OCI-LY7 (cell line): Measurements from ENCODE around the gene FDX2. TPM values are rescaled to one million over a fixed set of nuclear protein-coding genes. Genes with fewer than 3 reads are reported as not detected.

ENCODE experiments used
- BruUV-seq: library from RNA; stranded (reverse); fragments of 400-500 nt; replicated peaks from 2 replicates; lab custom pipeline; 2021; lab: Mats Ljungman, UMichigan
- CTCF ChIA-PET: fragments of 300-600 bp; sonication (Branson Sonifier 250); formaldehyde crosslinking; loops from one replicate; lab custom pipeline; 2022; ENCODE audit warnings: antibody characterized with exemption; ENCODE audit not compliant: unreplicated experiment; lab: Charles Lee
- POLR2A ChIA-PET: fragments of 300-600 bp; sonication (Branson Sonifier 250); formaldehyde crosslinking; loops from one replicate; lab custom pipeline; 2022; ENCODE audit warnings: antibody characterized with exemption; lab: Charles Lee
- DNase-seq: peaks from one replicate; pipeline ENCODE4 v3.0.0-alpha.2; 2015; ENCODE audit warnings: low spot score
- H2AFZ ChIP-seq: fragments of 200-600 bp; sonication (generic), shearing (Covaris generic); 2 replicates; pipeline ENCODE4 v1.6.1; 2014; ENCODE audit warnings: mild to moderate bottlenecking, antibody characterized with exemption, low read length, moderate library complexity
- H3K27ac ChIP-seq: fragments of 200-600 bp; sonication (generic); 2 replicates; pipeline ENCODE4 v1.5.1; 2014; ENCODE audit warnings: mixed run types, low read depth, mild to moderate bottlenecking, moderate library complexity, low read length, inconsistent platforms; ENCODE audit not compliant: poor library complexity, severe bottlenecking
- H3K36me3 ChIP-seq: fragments of 200-600 bp; sonication (generic); 2 replicates; pipeline ENCODE4 v1.6.1; 2014; ENCODE audit warnings: mild to moderate bottlenecking, antibody characterized with exemption, low read length, moderate library complexity, mixed read lengths; ENCODE audit not compliant: insufficient read depth
- H3K4me1 ChIP-seq: fragments of 200-600 bp; sonication (generic); 2 replicates; pipeline ENCODE4 v1.5.1; 2014; ENCODE audit warnings: mild to moderate bottlenecking, low read length; ENCODE audit not compliant: insufficient read depth, poor library complexity, severe bottlenecking
- H3K4me2 ChIP-seq: fragments of 200-600 bp; sonication (generic); 2 replicates; pipeline ENCODE4 v1.6.1; 2014; ENCODE audit warnings: mild to moderate bottlenecking, low read length
- H3K4me3 ChIP-seq: fragments of 200-600 bp; sonication (generic); 2 replicates; pipeline ENCODE4 v1.5.1; 2014; ENCODE audit warnings: mild to moderate bottlenecking, low read depth, low read length; ENCODE audit not compliant: poor library complexity, severe bottlenecking
- H3K79me2 ChIP-seq: fragments of 200-600 bp; sonication (generic); 2 replicates; pipeline ENCODE4 v1.6.1; 2016; ENCODE audit warnings: low read depth, mild to moderate bottlenecking, low read length, moderate library complexity, mixed read lengths; ENCODE audit not compliant: insufficient read depth
- H3K9me2 ChIP-seq: fragments of 200-600 bp; sonication (generic); 2 replicates; pipeline ENCODE4 v1.6.1; 2016; ENCODE audit warnings: mild to moderate bottlenecking, low read length, mixed read lengths; ENCODE audit not compliant: insufficient read depth
- H3K9me3 ChIP-seq: fragments of 200-600 bp; sonication (generic); 2 replicates; pipeline ENCODE4 v1.6.1; 2014; ENCODE audit warnings: mild to moderate bottlenecking, mixed run types, low read length, mixed read lengths
- H4K20me1 ChIP-seq: fragments of 200-600 bp; sonication (generic); 2 replicates; pipeline ENCODE4 v1.6.1; 2014; ENCODE audit warnings: mild to moderate bottlenecking, antibody characterized with exemption, low read length, moderate library complexity, mixed read lengths; ENCODE audit not compliant: insufficient read depth
- CTCF ChIP-seq: fragments of 200-600 bp; sonication (generic); conservative IDR thresholded peaks from 2 replicates; pipeline ENCODE4 v1.5.1; 2014; ENCODE audit warnings: mild to moderate bottlenecking, antibody characterized with exemption, low read length, moderate library complexity, mixed read lengths
- EZH2phosphoT487 ChIP-seq: fragments of 200-600 bp; sonication (generic); IDR thresholded peaks from 2 replicates; pipeline ENCODE4 v1.6.1; 2018; ENCODE audit warnings: low read depth, borderline replicate concordance, mild to moderate bottlenecking, mixed run types, antibody characterized with exemption, low read length, moderate library complexity, mixed read lengths
- intact Hi-C: fragments of 100-400 bp; cut with micrococcal nuclease; formaldehyde crosslinking; loops from one replicate; pipeline ENCODE4 v1.10.0; 2022; ENCODE audit not compliant: unreplicated experiment
- total RNA-seq, 2 experiments: library from RNA; depleted of rRNA in 1 of 2; stranded (reverse); fragments of >200 nt in 1 of 2; shearing (Covaris generic) in 1 of 2; gene quantifications; 2 replicates each; pipeline ENCODE4 v1.2.3, GENCODE V29; 2014 to 2022

The FDX2 gene
- total RNA-seq, 2 experiments from 2014 or later: 17.1 to 17.2 TPM

- H3K4me1 ChIP-seq: no peaks in the 10 kb centered on the region
- DNase-seq: no peak
- no peak overlapping the region for H2AFZ ChIP-seq
- H3K9me2 ChIP-seq: no peaks in the 10 kb centered on the region
- intact Hi-C loops: no loop called here
- H3K79me2 ChIP-seq: no peaks in the 10 kb centered on the region
- no peak overlapping the region for H3K4me2 ChIP-seq
- no peaks in the 10 kb centered on the region for H3K9me3 ChIP-seq
- TF ChIP-seq CTCF (no peak), EZH2phosphoT487 (no peak)
- no peak overlapping the region for H3K4me3 ChIP-seq
- no TSS peak for BruUV-seq
- H3K27ac ChIP-seq: no peak overlapping the region
- CTCF ChIA-PET: interaction anchor here (0.6 kb wide), 1 partner anchor 34 kb away, joined by 6 read pairs; no protein-coding TSS in a partner anchor
- H3K36me3 ChIP-seq: peaks cover 13% of the 10 kb centered on the region; the same call in 1 of the 2 replicates
- no peaks in the 10 kb centered on the region for H4K20me1 ChIP-seq
- POLR2A ChIA-PET: interaction anchor here (0.6 kb wide), 1 partner anchor 36 kb away, joined by 5 read pairs; no protein-coding TSS in a partner anchor
These were observed 10.5 kb downstream of the FDX2 start for GRCh38 chr19:10305139-10305806.

GRCh38 chr19:10299545-10300458, 16.0 kb downstream of the FDX2 start:
- no peak for DNase-seq
- intact Hi-C loops: no loop called here
- Histone ChIP-seq H3K9me3 (no peaks in the 10 kb centered on the region), H3K4me3 (no peak overlapping the region), H3K9me2 (no peaks in the 10 kb centered on the region), H3K36me3 (no peaks in the 10 kb centered on the region; the same call in 1 of the 2 replicates), H3K27ac (no peak overlapping the region), H2AFZ (no peak overlapping the region; the same call in 1 of the 2 replicates), H3K79me2 (no peaks in the 10 kb centered on the region), H3K4me1 (peaks cover 9% of the 10 kb centered on the region), H3K4me2 (no peak overlapping the region), H4K20me1 (no peaks in the 10 kb centered on the region)
- BruUV-seq: no TSS peak
- POLR2A ChIA-PET: no interaction called here
- TF ChIP-seq CTCF (no peak), EZH2phosphoT487 (no peak)
- CTCF ChIA-PET: no interaction called here
